ENCODE data around the gene HMG20B. TPM values are rescaled to one million over a fixed set of nuclear protein-coding genes. Genes with fewer than 3 reads are reported as not detected.

The HMG20B gene
- total RNA-seq, 1 experiment from 2014 or later, result 121 TPM

GRCh38 chr19:3572855-3573161 is at the start of gene HMG20B (continued):
- TF ChIP-seq CDX4 (CRISPR knock-in tag; IDR thresholded peaks at IDR 0.05; ENCODE audit: borderline replicate concordance) (no peak), EMX1 (CRISPR knock-in tag; IDR thresholded peaks at IDR 0.05) (no peak)

GRCh38 chr19:3523361-3524077 is 49.2 kb upstream of the HMG20B start:
- H3K36me3 Mint-ChIP-seq, result peaks cover 10% of the 10 kb centered on the region
- DNase-seq (ENCODE audit: low spot score), result no peak
- TF ChIP-seq ERG (CRISPR knock-in tag; IDR thresholded peaks at IDR 0.05), result no peak
- TF ChIP-seq ATF1 (CRISPR knock-in tag; IDR thresholded peaks at IDR 0.05), result no peak
- H3K9me3 Mint-ChIP-seq, result no peaks in the 10 kb centered on the region
- ChIA-PET POLR2A (no interaction called here), CTCF (interaction anchor here (1.1 kb wide), 1 partner anchor 22 kb away, joined by 3 read pairs; no protein-coding TSS in a partner anchor)
- ATAC-seq, result no peak
- peaks cover 23% of the 10 kb centered on the region for H3K4me1 Mint-ChIP-seq
- H3K27ac Mint-ChIP-seq, result peak overlapping the region; percentile 76
- no peaks in the 10 kb centered on the region for H3K27me3 Mint-ChIP-seq (ENCODE audit: low read depth)
- no peak overlapping the region for H3K4me3 Mint-ChIP-seq

GRCh38 chr19:3524078-3524842 is 48.5 kb upstream of the HMG20B start:
- Mint-ChIP-seq H3K4me3 (no peak overlapping the region), H3K4me1 (peaks cover 16% of the 10 kb centered on the region), H3K27ac (peak overlapping the region; percentile 76; the same call in 1 of the 2 replicates), H3K9me3 (no peaks in the 10 kb centered on the region), H3K36me3 (peaks cover 10% of the 10 kb centered on the region), H3K27me3 (ENCODE audit: low read depth) (no peaks in the 10 kb centered on the region)
- POLR2A ChIA-PET, result no interaction called here
- ATAC-seq, result no peak
- no peak for DNase-seq (ENCODE audit: low spot score)
- CTCF ChIA-PET, result interaction anchor here (1.1 kb wide), 1 partner anchor 21 kb away, joined by 3 read pairs; no protein-coding TSS in a partner anchor
- TF ChIP-seq OVOL2 (CRISPR knock-in tag; IDR thresholded peaks at IDR 0.05; ENCODE audit: borderline replicate concordance), result no peak
- no peak for TF ChIP-seq E2F1 (CRISPR knock-in tag; IDR thresholded peaks at IDR 0.05)
- TF ChIP-seq TEAD1 (CRISPR knock-in tag; IDR thresholded peaks at IDR 0.05), result no peak
- TF ChIP-seq FOXJ3 (CRISPR knock-in tag; IDR thresholded peaks at IDR 0.05; ENCODE audit: borderline replicate concordance), result no peak
- TF ChIP-seq ATF3 (CRISPR knock-in tag; conservative IDR thresholded peaks at IDR 0.05), result no peak
- TF ChIP-seq TP53 (CRISPR knock-in tag; IDR thresholded peaks at IDR 0.05), result no peak
- no peak for TF ChIP-seq RELA (CRISPR knock-in tag; IDR thresholded peaks at IDR 0.05; ENCODE audit: borderline replicate concordance)

GRCh38 chr19:3524904-3525451 is 47.8 kb upstream of the HMG20B start:
- CTCF ChIA-PET, result interaction anchor here (1.8 to 2.1 kb wide), 2 partner anchors 17 to 50 kb away, joined by 6 to 8 read pairs; no protein-coding TSS in a partner anchor
- TF ChIP-seq ZSCAN18 (CRISPR knock-in tag; IDR thresholded peaks at IDR 0.05) (no peak), ZNF232 (CRISPR knock-in tag; IDR thresholded peaks at IDR 0.05) (no peak), ZNF416 (CRISPR knock-in tag; IDR thresholded peaks at IDR 0.05) (no peak), FOXP4 (CRISPR knock-in tag; IDR thresholded peaks at IDR 0.05) (no peak), ZNF263 (CRISPR knock-in tag; IDR thresholded peaks at IDR 0.05; ENCODE audit: low read depth) (no peak), NFATC4 (CRISPR knock-in tag; IDR thresholded peaks at IDR 0.05) (no peak), ATF2 (CRISPR knock-in tag; IDR thresholded peaks at IDR 0.05; ENCODE audit: borderline replicate concordance, low read depth) (no peak)

More at GRCh38 chr19:3524904-3525451, 47.8 kb upstream of the HMG20B start:
- POLR2A ChIA-PET, result no interaction called here
- Mint-ChIP-seq H3K4me1 (peaks cover 9% of the 10 kb centered on the region), H3K9me3 (no peaks in the 10 kb centered on the region), H3K36me3 (peaks cover 10% of the 10 kb centered on the region), H3K4me3 (no peak overlapping the region), H3K27ac (no peak overlapping the region), H3K27me3 (ENCODE audit: low read depth) (no peaks in the 10 kb centered on the region)
- DNase-seq (ENCODE audit: low spot score) (no peak), ATAC-seq (no peak)

Data from WTC11 (cell line).